CD4-positive, alpha-beta T cell treated with Interferon alpha-2 for 1 hour (primary cell): Measurements from ENCODE around the gene ZNF644.
A peak's percentile ranks its signal among the peaks of the same experiment; 100 is the strongest.
"Not testable (repeated sequence)": the region's sequence is repeated elsewhere in the genome, so short reads cannot be mapped to it uniquely, and the experiment has no call there.

Source experiments
- DNase-seq, 2 donors: peaks; one replicate each; pipeline ENCODE4 v3.0.0-alpha.2; 2020 to 2022

The ZNF644 gene

DNA sequence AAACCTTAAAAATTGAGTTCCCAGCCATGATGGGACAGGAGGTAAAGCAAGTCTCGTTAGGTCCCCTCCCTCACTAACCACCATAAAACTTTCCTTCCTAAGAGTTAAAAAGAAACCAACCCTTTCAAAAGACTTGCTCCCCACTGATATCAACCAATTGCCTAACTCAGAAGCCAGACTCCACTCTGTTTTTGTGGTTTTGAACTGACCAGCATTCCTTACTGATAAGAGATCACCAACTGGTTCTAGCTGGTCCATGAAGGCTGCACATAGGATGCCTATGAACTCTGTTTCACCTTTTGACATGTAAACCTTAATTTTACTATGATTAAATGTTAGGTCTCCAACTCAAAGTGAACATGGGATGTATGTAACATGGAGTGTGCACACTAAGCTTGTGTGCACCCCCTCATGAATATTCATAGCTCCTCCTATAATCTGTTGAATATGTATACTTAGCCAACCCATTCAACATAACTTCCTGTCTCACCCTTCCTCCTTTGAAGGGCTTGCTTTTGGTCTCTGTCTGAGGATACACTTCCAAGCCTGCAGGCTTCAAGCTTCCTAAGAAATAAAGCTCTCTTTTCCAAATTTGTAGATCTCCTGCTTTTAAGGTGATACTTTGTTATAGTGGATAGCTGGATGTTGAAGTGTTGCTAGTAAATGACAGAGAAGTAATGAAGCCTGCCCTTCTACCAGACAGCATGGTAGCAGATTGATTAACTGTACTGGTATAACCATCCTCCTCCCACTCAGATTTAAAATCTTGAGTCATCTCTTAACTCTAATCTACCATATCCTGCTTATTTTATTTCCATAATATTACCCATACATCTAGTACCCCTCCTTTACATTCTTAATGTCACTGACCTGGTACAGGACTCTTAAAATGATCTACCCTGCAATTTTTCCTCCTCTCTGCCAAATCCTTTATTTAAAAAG is 95.6 kb downstream of the ZNF644 start:
- DNase-seq, result no peak

DNA sequence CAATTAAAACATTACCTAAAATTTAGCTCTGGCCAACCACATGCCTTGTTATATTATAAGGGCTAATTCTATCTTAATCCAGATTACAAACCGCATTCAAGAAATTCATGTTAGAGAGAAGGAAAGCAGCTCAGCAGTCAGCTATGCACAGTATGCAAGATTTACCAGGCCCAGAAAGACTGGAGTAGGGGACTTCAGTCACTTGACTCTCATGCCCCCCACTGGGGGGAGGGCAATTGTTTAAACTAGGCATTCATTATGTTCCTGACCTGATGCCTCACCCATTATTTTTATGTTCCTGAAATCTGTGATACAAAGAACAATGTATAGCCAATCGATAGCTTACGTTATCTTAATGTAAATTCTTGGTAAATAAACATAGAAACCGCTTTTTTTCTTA is 96.9 kb downstream of the ZNF644 start:
- no peak for DNase-seq

DNA sequence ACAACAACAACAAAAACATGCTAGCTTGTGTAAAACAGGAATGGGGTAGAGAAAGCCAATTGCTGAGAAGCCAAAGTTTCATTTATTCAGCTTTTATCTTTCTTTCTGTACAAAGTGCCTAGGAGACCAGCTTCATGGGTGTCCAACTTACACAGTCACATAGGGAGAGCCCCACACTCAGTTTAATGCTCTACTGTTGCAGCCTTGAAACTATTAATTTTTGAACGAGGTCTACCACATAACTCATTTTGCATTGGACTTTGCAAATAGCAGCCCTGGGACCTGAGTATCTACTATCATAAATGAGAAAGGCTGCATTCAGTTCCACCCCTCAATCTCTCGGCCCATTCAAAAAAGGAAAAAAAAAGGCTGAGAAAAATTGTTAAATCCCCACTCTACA is 98.8 kb downstream of the ZNF644 start:
- DNase-seq, result no peak

DNA sequence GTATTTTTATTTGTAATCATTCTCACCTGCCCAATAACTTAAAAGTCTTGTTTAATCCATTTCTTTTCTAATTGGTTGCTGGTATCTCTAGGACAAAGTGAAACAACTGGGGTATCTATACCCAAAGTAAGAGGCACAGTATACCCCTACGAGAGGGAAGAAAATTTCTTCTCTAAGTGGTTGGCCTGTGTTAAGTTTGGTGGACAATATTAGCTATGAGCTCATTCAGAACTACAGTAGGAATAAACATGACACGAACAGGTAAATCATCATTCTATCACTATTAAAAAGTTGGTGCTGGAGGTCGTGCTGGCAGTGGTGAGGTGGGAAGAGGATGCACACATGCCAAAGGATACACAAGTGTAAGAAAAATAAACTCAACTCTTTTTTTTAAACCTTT is 99.6 kb downstream of the ZNF644 start:
- DNase-seq, result no peak

DNA sequence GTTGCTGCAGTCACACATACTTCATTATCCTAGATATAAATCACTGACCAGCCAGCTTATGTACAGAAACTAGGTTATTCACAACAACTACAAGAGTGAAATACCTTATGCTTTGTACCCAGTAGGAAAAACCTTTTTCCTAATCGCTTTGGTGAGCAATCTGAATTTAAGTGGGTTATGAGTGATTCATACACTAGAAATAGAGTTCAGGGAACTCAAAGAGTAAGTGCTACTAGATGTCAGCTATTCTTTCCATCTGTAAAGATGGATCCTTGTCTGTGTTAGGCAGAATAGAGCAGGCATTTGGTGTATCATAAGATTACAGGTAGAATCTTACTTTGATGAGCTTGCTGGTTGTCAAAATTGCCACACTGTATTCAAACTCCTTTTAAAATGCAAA is 101.9 kb downstream of the ZNF644 start:
- DNase-seq, result no peak

DNA sequence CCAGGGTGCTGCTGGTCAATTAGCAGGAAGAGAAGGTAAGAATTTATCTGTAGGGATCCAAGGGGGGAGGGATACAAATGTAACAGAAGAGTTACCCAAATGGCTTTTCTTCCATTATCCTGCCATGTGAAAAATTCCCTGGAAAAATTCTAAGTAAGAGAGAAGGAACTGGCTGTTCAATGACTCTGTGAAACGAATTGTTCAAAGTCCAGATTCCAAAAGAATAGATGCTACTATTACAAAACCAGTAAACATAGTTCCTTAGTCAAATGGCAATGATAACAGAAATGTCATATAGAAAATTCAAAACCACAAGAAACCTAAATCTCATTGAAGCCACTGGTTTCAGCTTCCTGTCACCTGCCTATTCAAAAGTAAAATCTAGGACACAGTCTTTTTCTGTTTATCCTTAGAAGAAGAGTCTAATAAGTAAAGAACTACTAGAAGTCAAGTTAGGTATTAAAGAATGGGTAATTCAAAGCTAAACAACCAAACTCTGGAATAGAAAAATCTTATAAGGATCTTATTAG is 102.6 kb downstream of the ZNF644 start:
- DNase-seq, result peak in 1 of 2 donors; percentile 16

DNA sequence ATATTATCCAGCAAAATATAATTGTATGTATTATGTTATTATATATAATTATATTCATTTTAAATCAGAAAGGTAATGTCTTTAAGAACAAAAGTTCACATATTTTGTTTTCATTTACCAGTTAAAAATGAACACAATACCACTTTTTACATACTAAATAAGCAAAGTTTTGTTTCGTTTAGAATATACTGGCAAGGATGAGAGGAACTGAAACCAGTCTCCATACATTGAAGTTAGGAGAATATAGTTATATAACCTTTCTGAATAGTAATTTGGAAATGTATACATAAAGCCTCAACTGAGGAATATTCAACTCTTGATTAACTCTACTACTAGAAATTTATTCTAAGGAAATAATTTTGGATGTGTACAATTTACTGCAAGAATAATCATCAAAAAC is 110.5 kb downstream of the ZNF644 start:
- no peak for DNase-seq

DNA sequence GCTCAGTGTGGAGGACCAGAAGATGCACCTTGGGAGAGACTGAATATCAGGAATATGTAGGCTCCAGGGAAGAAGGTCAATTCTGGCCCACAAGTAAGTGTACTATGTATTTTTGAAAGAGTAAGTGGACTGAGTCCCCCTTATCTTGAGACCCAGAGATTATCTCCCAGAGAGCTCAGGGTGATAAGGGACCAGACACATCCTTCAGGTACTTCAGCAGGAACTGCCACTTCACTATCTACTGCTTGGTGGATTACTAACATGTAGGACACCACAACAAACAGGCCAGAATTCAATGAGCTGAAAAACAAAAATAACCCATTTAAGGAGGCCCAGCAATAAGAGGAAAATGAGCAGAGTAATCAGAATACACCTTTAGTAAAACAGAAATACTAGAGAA is 119.2 kb downstream of the ZNF644 start:
- no peak for DNase-seq

DNA sequence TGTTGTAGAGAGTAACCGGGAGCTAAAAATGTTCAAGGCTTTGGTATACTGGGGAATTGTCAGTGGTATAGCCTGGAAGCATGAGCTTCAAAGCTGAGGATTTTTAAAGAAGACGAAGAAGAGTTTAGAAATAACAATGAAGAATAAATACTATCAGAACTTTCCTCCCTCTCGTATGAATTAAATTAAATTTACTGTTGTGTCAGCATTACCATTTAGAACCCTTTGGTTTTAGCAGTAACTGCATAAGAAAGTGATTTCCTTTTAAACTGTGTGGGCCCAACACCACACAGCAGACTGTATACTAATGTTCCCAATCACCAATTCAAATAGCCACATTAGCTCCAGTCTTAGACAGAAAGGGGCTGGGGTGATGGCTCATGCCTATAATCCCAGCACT is 122.6 kb downstream of the ZNF644 start:
- DNase-seq, result no peak

DNA sequence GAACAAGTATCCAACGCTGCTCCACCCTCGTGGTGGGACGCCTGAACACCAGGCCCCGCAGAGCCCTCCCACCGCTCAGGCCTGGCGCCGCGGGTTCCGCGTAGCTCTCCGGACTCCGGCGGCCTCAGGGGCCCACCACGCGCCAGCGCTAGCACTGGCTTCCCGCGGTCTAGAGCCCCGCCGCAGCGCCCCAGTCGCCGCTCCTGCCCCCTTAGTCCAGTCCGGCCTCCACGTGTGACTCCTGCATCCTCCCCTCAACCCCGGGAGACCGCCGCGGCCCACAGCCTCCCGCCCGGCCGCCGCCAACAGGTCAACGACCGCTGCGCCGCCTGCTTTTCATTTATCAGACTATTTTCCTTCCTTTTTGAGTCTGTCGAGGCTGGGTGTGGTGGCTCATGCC is 128.2 kb downstream of the ZNF644 start:
- not testable (repeated sequence) for DNase-seq

DNA sequence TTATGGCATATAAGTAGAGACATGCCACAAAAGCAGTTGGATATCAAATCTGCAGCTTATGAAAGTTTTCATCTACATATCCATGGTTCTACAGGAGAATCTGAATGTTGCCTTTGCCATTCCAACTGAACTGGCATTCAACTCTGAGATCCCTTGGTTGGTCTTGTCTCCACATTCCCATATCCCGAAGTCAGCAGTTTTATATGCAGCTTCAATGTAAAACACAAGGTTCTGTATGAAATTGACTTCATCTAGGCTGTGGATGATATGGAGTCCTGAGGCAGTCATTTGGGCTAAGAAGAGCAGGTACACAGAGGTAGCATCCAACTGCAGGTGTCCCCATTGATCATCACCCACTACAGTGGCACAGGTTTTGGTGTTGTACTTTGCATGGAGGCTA is 129.0 kb downstream of the ZNF644 start:
- DNase-seq, result not testable (repeated sequence)

DNA sequence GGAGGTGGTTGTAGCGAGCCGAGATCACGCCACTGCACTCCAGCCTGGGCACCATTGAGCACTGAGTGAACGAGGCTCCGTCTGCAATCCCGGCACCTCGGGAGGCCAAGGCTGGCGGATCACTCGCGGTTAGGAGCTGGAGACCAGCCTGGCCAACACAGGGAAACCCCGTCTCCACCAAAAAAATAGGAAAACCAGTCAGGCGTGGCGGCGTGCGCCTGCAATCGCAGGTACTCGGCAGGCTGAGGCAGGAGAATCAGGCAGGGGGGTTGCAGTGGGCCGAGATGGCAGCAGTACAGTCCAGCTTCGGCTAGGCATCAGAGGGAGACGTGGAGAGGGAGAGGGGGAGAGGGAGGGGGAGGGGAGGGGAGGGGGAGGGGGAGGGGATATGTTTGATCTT is 129.6 kb downstream of the ZNF644 start:
- not testable (repeated sequence) for DNase-seq

DNA sequence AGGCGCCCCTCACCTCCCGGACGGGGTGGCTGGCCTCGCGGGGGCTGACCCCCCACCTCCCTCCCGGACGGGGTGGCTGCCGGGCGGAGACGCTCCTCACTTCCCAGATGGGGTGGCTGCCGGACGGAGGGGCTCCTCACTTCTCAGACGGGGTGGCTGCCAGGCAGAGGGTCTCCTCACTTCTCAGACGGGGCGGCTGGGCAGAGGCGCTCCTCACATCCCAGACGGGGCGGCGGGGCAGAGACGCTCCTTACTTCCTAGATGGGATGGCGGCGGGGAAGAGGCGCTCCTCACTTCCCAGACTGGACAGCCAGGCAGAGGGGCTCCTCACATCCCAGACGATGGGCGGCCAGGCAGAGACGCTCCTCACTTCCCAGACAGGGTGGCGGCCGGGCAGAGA is 130.1 kb downstream of the ZNF644 start:
- not testable (repeated sequence) for DNase-seq

DNA sequence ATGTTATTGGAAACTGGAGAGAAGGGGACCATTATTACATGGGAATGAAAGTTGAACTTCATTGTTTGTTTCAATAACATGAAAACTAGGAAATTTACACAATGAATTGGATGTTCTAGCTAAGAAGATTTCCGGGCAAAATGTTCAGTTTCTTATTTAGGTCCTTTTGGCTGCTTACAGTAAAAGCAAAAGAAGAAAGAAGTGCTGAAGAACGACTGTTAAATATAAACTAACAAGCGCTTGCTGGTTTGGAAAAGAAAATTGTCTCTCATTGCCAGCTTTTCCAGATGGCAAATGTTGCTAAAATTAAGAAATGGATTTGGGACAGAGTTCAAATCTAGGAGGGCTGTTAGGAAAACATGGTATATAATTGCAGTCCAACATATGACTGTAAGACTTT is 139.6 kb downstream of the ZNF644 start:
- no peak for DNase-seq

DNA sequence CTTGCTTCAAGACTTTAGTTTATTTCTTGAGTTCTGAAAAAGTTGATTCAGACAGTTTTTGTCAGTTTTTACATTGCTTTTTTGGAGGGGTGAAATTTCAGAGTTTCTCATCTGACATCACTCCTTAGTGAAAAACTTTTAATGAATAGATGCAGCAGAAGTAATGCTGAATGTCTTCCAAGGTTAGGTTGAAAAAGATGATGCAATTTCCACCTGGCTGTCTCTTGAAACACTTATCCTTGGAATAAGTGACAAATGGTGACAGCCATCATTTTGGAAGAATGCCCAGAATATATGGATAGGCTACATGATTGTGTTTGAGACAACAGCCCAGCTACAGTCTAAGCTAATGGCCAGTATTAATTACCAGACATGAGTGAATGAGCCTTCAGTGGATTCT is 140.8 kb downstream of the ZNF644 start:
- DNase-seq, result no peak

DNA sequence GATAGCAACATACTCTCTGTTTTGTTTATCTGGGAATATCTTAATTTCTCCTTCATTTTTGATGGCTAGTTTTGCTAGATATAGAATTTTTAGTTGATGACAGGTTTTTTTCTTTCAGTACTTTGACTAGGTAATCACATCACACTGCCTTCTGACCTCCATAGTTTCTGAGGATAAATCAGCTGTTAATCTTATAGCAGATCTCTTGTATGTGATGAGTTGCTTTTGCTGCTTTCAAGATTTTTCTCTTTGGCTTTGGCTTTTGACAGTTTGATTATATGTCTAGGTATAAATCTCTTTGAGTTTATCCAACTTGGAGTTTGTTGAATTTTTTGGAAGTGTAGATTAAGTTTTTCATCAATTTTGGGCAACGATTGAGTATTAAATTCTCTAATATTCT is 142.6 kb downstream of the ZNF644 start:
- DNase-seq, result no peak

DNA sequence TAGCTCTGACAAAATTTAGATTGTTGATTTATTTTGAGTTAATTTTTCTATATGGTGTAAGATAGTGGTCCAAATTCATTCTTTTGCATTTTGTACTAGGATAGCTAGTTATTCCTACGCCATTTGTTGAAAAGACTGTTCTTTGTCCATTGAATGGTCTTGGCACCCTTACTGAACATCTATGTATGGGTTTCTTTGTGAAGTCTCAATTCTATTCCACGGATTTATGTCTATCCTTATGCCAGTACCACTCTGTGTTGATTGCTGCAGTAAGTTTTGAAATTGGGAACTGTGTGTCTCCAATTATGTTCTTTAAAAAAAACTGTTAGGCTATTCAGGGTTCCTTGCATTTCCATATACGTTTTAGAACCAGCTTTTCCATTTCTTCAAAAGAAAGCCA is 145.7 kb downstream of the ZNF644 start:
- no peak for DNase-seq
